ENCODE results near the gene DNAAF1.

DNAAF1 gene

DNA sequence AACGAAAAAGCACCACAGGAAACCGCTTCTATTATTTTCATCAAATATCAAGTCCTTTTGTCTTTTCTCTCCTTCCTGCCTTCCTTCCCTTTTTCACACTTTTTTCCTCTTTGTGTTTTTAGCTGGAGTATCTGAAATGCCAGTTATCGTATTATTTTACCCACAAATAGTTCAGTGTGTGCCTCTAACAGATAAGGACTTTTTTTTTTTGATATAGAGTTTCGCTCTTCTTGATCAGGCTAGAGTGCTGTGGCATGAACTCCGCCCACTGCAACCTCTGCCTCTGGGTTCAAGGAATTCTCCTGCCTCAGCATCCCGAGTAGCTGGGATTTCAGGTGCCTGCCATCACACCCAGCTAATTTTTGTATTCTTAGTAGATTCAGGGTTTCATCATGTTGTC is 10.7 kb downstream of the DNAAF1 start:
- no peak for DNase-seq
- Histone ChIP-seq H3K4me1 (ENCODE audit: control insufficient read depth, insufficient read depth, low read length, poor library complexity, severe bottlenecking) (no peaks in the 10 kb centered on the region), H3K9me3 (ENCODE audit: control insufficient read depth, low read length) (no peaks in the 10 kb centered on the region)

DNA sequence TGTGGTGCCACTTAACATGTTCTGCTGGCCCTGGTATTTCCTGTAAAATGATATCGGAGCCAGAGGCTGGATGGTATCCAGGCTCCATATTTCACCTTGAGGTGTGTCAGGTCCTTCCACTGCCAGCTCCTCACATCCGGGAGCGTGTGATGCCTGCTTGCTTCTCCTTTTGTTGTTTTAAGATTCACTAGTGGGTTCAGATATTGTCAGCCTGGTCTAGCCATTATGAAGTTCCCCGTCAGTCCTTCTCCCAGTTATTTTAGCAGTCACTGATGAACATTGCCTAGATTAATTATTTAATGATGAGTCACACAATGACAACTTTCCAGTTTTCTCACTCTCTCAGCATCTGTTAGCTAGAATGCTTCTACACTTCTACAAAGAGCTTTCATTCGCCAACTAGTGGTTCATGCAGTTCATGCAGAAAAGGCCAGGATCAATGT is 11.3 kb downstream of the DNAAF1 start:
- Histone ChIP-seq H3K36me3 (ENCODE audit: control insufficient read depth, insufficient read depth, low read length) (no peaks in the 10 kb centered on the region), H3K9me3 (ENCODE audit: control insufficient read depth, low read length) (no peaks in the 10 kb centered on the region), H3K27me3 (replicated peaks; ENCODE audit: control insufficient read depth, insufficient read depth, low read length, poor library complexity, severe bottlenecking) (no peaks in the 10 kb centered on the region), H3K4me3 (ENCODE audit: insufficient read depth, low read depth, low read length, poor library complexity, severe bottlenecking) (no peak overlapping the region), H3K27ac (ENCODE audit: insufficient read depth, low read length, poor library complexity, severe bottlenecking) (no peak overlapping the region), H3K4me1 (ENCODE audit: control insufficient read depth, insufficient read depth, low read length, poor library complexity, severe bottlenecking) (no peaks in the 10 kb centered on the region)
- no peak for DNase-seq

More for the DNA sequence above, 10.7 kb downstream of the DNAAF1 start:
- no peaks in the 10 kb centered on the region for H3K27me3 ChIP-seq (replicated peaks; ENCODE audit: control insufficient read depth, insufficient read depth, low read length, poor library complexity, severe bottlenecking)
- no peak overlapping the region for H3K4me3 ChIP-seq (ENCODE audit: insufficient read depth, low read depth, low read length, poor library complexity, severe bottlenecking)
- H3K36me3 ChIP-seq (ENCODE audit: control insufficient read depth, insufficient read depth, low read length) = no peaks in the 10 kb centered on the region
- no peak overlapping the region for H3K27ac ChIP-seq (ENCODE audit: insufficient read depth, low read length, poor library complexity, severe bottlenecking)

DNA sequence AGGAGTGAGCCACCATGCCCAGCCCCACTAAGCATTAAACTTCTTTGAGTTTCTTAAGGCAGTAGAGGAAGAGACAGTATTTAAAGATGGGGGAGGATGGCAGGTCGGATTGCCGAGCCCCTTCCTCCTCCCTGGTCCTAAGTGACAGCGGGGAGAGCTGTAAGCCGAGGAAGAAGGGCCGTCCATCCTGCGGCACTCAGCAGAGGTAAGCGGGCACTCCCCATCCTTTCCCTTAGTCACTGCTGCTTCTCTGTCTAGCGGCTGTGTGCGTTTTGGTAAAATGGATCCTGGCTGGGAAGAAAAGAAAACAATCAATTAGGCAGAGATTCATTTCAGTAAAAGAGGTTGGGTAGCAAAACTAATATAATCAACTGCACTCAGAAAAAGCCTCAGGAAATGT is 13.9 kb downstream of the DNAAF1 start:
- DNase-seq = no peak
- Histone ChIP-seq H3K4me3 (ENCODE audit: insufficient read depth, low read depth, low read length, poor library complexity, severe bottlenecking) (no peak overlapping the region), H3K9me3 (ENCODE audit: control insufficient read depth, low read length) (no peaks in the 10 kb centered on the region), H3K27ac (ENCODE audit: insufficient read depth, low read length, poor library complexity, severe bottlenecking) (no peak overlapping the region), H3K27me3 (replicated peaks; ENCODE audit: control insufficient read depth, insufficient read depth, low read length, poor library complexity, severe bottlenecking) (no peaks in the 10 kb centered on the region), H3K36me3 (ENCODE audit: control insufficient read depth, insufficient read depth, low read length) (no peaks in the 10 kb centered on the region), H3K4me1 (ENCODE audit: control insufficient read depth, insufficient read depth, low read length, poor library complexity, severe bottlenecking) (no peaks in the 10 kb centered on the region)

DNA sequence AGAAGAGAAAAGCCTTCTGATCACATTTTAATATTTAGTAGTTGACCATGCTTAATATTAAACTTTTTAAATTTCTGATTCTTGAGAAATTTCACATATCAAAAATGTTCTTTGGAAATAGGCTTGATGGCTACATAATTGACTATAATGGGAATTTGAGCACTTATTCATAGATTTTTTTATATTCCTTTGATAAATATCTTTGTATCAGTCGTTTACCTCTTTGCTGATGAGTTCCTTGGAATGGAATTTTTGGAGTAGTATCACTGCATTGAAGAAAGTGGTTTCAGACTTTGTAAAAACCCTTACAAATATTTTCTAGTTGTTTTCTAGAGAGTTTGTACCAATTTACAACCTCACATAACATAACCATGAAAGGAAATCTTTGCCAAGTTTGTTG is 14.7 kb downstream of the DNAAF1 start:
- Histone ChIP-seq H3K4me1 (ENCODE audit: control insufficient read depth, insufficient read depth, low read length, poor library complexity, severe bottlenecking) (no peaks in the 10 kb centered on the region), H3K27me3 (replicated peaks; ENCODE audit: control insufficient read depth, insufficient read depth, low read length, poor library complexity, severe bottlenecking) (no peaks in the 10 kb centered on the region), H3K4me3 (ENCODE audit: insufficient read depth, low read depth, low read length, poor library complexity, severe bottlenecking) (no peak overlapping the region), H3K36me3 (ENCODE audit: control insufficient read depth, insufficient read depth, low read length) (no peaks in the 10 kb centered on the region), H3K27ac (ENCODE audit: insufficient read depth, low read length, poor library complexity, severe bottlenecking) (no peak overlapping the region), H3K9me3 (ENCODE audit: control insufficient read depth, low read length) (no peaks in the 10 kb centered on the region)
- DNase-seq = no peak

DNA sequence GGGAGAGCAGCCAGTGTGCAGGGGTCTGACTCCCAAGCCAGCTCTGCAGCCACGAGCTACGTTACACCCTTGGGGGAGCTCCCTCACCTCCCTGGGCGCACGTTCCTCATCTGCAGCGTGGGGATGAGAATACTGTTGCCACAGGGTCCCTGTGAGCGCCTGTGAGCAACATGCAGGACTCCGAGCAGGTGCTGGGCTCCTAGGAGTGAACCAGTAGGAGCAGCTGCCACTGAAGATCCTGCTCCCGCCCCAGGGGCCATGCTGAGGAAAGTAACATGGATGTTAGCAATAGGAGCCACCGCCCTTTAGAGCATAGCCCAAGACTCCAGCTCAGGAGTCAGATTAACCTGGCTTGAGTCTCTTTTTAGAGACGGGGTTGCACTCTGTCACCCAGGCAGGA is 15.9 kb downstream of the DNAAF1 start:
- Histone ChIP-seq H3K27ac (ENCODE audit: insufficient read depth, low read length, poor library complexity, severe bottlenecking) (no peak overlapping the region), H3K4me3 (ENCODE audit: insufficient read depth, low read depth, low read length, poor library complexity, severe bottlenecking) (no peak overlapping the region), H3K9me3 (ENCODE audit: control insufficient read depth, low read length) (no peaks in the 10 kb centered on the region), H3K36me3 (ENCODE audit: control insufficient read depth, insufficient read depth, low read length) (no peaks in the 10 kb centered on the region), H3K27me3 (replicated peaks; ENCODE audit: control insufficient read depth, insufficient read depth, low read length, poor library complexity, severe bottlenecking) (no peaks in the 10 kb centered on the region), H3K4me1 (ENCODE audit: control insufficient read depth, insufficient read depth, low read length, poor library complexity, severe bottlenecking) (no peaks in the 10 kb centered on the region)
- no peak for DNase-seq

DNA sequence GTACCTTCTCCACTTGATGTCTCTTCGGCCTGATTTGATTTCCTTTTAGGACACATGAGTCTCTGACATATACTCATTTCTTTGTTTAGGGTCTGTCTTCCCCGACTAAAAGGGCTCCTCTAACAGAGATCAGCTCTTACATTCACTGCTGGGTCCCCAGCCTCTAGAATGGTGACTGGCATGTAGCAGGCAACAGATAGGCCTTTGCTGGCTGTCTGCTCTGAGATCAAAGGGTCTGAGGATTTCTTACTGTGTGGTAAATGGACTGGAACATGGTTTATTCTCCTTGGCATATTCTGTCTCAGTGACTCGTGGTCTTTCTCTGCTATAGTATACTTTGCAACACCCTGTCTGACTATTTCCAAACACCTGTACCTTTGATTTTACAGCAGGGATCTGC is 16.7 kb downstream of the DNAAF1 start:
- Histone ChIP-seq H3K27ac (ENCODE audit: insufficient read depth, low read length, poor library complexity, severe bottlenecking) (no peak overlapping the region), H3K4me3 (ENCODE audit: insufficient read depth, low read depth, low read length, poor library complexity, severe bottlenecking) (no peak overlapping the region), H3K27me3 (replicated peaks; ENCODE audit: control insufficient read depth, insufficient read depth, low read length, poor library complexity, severe bottlenecking) (no peaks in the 10 kb centered on the region), H3K9me3 (ENCODE audit: control insufficient read depth, low read length) (no peaks in the 10 kb centered on the region), H3K4me1 (ENCODE audit: control insufficient read depth, insufficient read depth, low read length, poor library complexity, severe bottlenecking) (no peaks in the 10 kb centered on the region), H3K36me3 (ENCODE audit: control insufficient read depth, insufficient read depth, low read length) (no peaks in the 10 kb centered on the region)
- DNase-seq = no peak

DNA sequence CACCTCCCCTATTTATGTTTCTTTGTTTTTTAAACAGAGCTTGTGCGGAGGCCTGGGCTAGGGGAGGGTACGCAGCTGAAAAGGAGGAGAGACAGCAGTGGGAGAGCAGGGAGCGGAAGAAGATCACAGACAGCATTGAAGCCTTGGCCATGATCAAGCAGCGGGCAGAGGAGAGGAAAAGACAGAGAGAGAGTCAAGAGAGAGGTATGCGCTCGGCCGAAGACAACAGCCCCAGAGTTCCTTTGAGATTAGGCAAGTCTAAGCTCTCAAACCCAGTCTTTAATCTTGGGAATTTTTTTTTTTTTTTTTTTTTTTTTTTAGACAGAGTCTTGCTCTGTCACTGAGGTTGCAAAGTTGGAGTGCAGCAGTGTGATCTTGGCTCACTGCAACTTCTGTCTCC is 20.6 kb downstream of the DNAAF1 start:
- no peak overlapping the region for H3K27ac ChIP-seq (ENCODE audit: insufficient read depth, low read length, poor library complexity, severe bottlenecking)
- no peaks in the 10 kb centered on the region for H3K4me1 ChIP-seq (ENCODE audit: control insufficient read depth, insufficient read depth, low read length, poor library complexity, severe bottlenecking)
- H3K27me3 ChIP-seq (replicated peaks; ENCODE audit: control insufficient read depth, insufficient read depth, low read length, poor library complexity, severe bottlenecking) = no peaks in the 10 kb centered on the region
- no peak overlapping the region for H3K4me3 ChIP-seq (ENCODE audit: insufficient read depth, low read depth, low read length, poor library complexity, severe bottlenecking)
- no peaks in the 10 kb centered on the region for H3K9me3 ChIP-seq (ENCODE audit: control insufficient read depth, low read length)
- DNase-seq = no peak
- no peaks in the 10 kb centered on the region for H3K36me3 ChIP-seq (ENCODE audit: control insufficient read depth, insufficient read depth, low read length)

DNA sequence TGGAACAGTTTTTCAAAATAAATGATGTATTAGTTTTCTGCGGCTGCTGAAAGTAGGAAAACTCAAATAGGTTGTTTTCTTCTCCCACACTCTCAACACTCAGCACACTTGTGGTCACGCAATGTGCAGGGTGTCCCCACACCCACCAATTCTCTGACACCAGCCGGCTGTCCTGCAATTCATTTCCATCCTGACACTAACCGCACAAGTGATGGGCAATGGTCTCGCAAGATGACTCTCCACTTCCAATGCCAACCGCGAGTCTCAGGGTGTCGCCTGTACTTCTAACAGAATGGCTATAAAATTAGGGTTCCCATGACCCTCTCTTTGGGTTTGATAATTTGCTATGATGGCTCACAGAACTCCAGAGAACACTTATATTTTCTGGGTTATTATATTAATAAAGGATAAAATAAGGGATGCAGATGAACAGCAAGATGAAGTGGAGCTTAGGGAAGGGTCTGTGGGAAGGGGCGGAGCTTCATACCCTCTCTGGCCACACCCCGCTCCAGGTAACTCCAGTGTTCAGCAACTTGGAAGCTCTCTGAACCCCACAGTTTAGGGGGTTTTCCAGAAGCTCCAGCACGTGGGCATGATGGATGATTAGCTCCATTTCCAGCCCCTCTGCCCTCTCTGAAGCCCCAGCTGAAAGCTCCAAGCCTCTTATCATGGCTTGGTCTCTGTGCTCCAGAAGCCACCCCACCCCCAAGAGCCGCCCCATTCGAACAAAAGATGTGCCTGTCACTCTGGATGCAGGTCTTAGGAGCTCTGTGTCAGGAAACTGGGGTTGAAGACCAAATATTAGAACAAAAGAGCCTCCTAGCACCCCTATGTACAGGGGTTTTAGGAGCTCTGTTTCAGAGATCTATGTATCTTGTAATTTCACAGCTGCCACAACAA is 21.9 kb downstream of the DNAAF1 start:
- Histone ChIP-seq H3K4me1 (ENCODE audit: control insufficient read depth, insufficient read depth, low read length, poor library complexity, severe bottlenecking) (no peaks in the 10 kb centered on the region), H3K4me3 (ENCODE audit: insufficient read depth, low read depth, low read length, poor library complexity, severe bottlenecking) (no peak overlapping the region), H3K9me3 (ENCODE audit: control insufficient read depth, low read length) (no peaks in the 10 kb centered on the region), H3K36me3 (ENCODE audit: control insufficient read depth, insufficient read depth, low read length) (no peaks in the 10 kb centered on the region), H3K27ac (ENCODE audit: insufficient read depth, low read length, poor library complexity, severe bottlenecking) (no peak overlapping the region), H3K27me3 (replicated peaks; ENCODE audit: control insufficient read depth, insufficient read depth, low read length, poor library complexity, severe bottlenecking) (no peaks in the 10 kb centered on the region)
- no peak for DNase-seq

DNA sequence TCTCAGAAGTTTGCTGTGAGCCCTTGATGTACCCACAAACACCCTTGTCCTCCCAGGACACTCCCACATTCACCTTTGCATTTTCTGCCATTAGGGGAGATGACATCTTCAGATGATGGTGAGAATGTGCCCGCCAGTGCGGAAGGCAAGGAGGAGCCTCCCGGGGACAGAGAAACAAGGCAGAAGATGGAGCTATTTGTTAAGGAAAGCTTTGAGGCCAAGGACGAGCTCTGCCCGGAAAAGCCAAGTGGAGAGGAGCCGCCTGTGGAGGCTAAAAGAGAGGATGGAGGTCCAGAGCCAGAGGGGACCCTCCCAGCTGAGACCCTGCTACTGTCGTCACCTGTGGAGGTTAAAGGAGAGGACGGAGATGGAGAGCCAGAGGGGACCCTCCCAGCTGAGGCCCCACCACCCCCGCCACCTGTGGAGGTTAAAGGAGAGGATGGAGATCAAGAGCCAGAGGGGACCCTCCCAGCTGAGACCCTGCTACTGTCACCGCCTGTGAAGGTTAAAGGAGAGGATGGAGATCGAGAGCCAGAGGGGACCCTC is 24.7 kb downstream of the DNAAF1 start:
- no peak for DNase-seq
- Histone ChIP-seq H3K27ac (ENCODE audit: insufficient read depth, low read length, poor library complexity, severe bottlenecking) (no peak overlapping the region), H3K4me3 (ENCODE audit: insufficient read depth, low read depth, low read length, poor library complexity, severe bottlenecking) (no peak overlapping the region), H3K36me3 (ENCODE audit: control insufficient read depth, insufficient read depth, low read length) (no peaks in the 10 kb centered on the region), H3K9me3 (ENCODE audit: control insufficient read depth, low read length) (no peaks in the 10 kb centered on the region), H3K4me1 (ENCODE audit: control insufficient read depth, insufficient read depth, low read length, poor library complexity, severe bottlenecking) (no peaks in the 10 kb centered on the region), H3K27me3 (replicated peaks; ENCODE audit: control insufficient read depth, insufficient read depth, low read length, poor library complexity, severe bottlenecking) (no peaks in the 10 kb centered on the region)

DNA sequence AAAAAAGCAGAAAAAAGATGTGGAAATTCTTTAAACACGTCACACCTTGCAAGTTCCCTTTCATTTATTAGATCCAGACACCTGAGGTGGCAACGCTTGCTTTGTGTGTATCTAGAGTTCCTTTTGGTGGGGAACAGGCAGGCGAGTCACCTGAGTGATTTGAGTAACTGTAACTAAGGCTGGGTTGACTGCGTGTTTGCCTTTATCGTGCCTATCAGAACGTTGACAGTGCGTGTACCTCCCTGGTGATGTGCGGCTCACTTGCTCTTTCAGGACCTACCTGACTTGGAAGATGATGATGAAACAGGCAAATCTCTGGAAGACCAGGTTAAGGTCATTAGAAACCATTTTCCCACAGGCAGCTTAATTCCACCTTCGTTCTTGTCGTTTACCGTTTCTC is 29.3 kb downstream of the DNAAF1 start:
- Histone ChIP-seq H3K36me3 (ENCODE audit: control insufficient read depth, insufficient read depth, low read length) (peaks cover 9% of the 10 kb centered on the region), H3K4me1 (ENCODE audit: control insufficient read depth, insufficient read depth, low read length, poor library complexity, severe bottlenecking) (no peaks in the 10 kb centered on the region)

More for the DNA sequence above, 29.3 kb downstream of the DNAAF1 start:
- H3K27me3 ChIP-seq (replicated peaks; ENCODE audit: control insufficient read depth, insufficient read depth, low read length, poor library complexity, severe bottlenecking) = no peaks in the 10 kb centered on the region
- H3K27ac ChIP-seq (ENCODE audit: insufficient read depth, low read length, poor library complexity, severe bottlenecking) = no peak overlapping the region
- no peak for DNase-seq
- H3K9me3 ChIP-seq (ENCODE audit: control insufficient read depth, low read length) = no peaks in the 10 kb centered on the region
- H3K4me3 ChIP-seq (ENCODE audit: insufficient read depth, low read depth, low read length, poor library complexity, severe bottlenecking) = no peak overlapping the region
